H9 (cell line): Measurements from ENCODE around the gene AP3S2. TPM values are rescaled to one million over a fixed set of nuclear protein-coding genes. Genes with fewer than 3 reads are reported as not detected.

ENCODE experiments used
- DNase-seq: peaks from one replicate; pipeline ENCODE4 v3.0.0-alpha.2; 2017
- H2AFZ ChIP-seq: one replicate; pipeline ENCODE4 v1.6.1; 2013; ENCODE audit warnings: mild to moderate bottlenecking, low read length, control low read depth, moderate library complexity
- H2AK5ac ChIP-seq: 2 replicates; pipeline ENCODE4 v1.6.1; 2013; ENCODE audit warnings: low read length, control low read depth, mixed read lengths; ENCODE audit not compliant: insufficient read length
- H2BK120ac ChIP-seq: one replicate; pipeline ENCODE4 v1.6.1; 2013; ENCODE audit warnings: low read depth, mild to moderate bottlenecking, low read length, control low read depth, inconsistent platforms; ENCODE audit not compliant: poor library complexity, severe bottlenecking
- H2BK12ac ChIP-seq: 2 replicates; pipeline ENCODE4 v1.6.1; 2013; ENCODE audit warnings: low read length, control low read depth, mixed read lengths, low read depth; ENCODE audit not compliant: insufficient read length
- H2BK15ac ChIP-seq: 2 replicates; pipeline ENCODE4 v1.6.1; 2013; ENCODE audit warnings: low read depth, low read length, control low read depth
- H2BK20ac ChIP-seq: one replicate; pipeline ENCODE4 v1.6.1; 2013; ENCODE audit warnings: low read depth, mild to moderate bottlenecking, low read length, control low read depth, inconsistent platforms; ENCODE audit not compliant: poor library complexity, severe bottlenecking
- H2BK5ac ChIP-seq: 2 replicates; pipeline ENCODE4 v1.6.1; 2013; ENCODE audit warnings: low read length, control low read depth, mixed read lengths; ENCODE audit not compliant: insufficient read length
- H3K14ac ChIP-seq: 2 replicates; pipeline ENCODE4 v1.6.1; 2013; ENCODE audit warnings: low read length, control low read depth; ENCODE audit not compliant: insufficient read depth
- H3K18ac ChIP-seq: 2 replicates; pipeline ENCODE4 v1.6.1; 2013; ENCODE audit warnings: low read depth, mild to moderate bottlenecking, mixed read lengths, low read length, control low read depth; ENCODE audit not compliant: insufficient read length
- H3K23ac ChIP-seq: 2 replicates; pipeline ENCODE4 v1.6.1; 2013; ENCODE audit warnings: low read length, control low read depth, mixed read lengths, low read depth; ENCODE audit not compliant: insufficient read length
- H3K23me2 ChIP-seq: 2 replicates; pipeline ENCODE4 v1.6.1; 2013; ENCODE audit warnings: low read depth, mild to moderate bottlenecking, mixed read lengths, low read length, control low read depth; ENCODE audit not compliant: insufficient read length, poor library complexity, severe bottlenecking
- H3K27ac ChIP-seq: 2 replicates; pipeline ENCODE4 v1.5.1; 2013; ENCODE audit warnings: low read length, control low read depth, mixed read lengths, low read depth; ENCODE audit not compliant: insufficient read length
- H3K27me3 ChIP-seq: 2 replicates; pipeline ENCODE4 v1.6.1; 2013; ENCODE audit warnings: low read length, control low read depth, inconsistent platforms; ENCODE audit not compliant: insufficient read depth
- H3K4ac ChIP-seq: 2 replicates; pipeline ENCODE4 v1.6.1; 2013; ENCODE audit warnings: low read depth, mild to moderate bottlenecking, control low read depth, inconsistent platforms, low read length, moderate library complexity
- H3K4me1 ChIP-seq: 2 replicates; pipeline ENCODE4 v1.6.1; 2013; ENCODE audit warnings: low read length, control low read depth, inconsistent platforms; ENCODE audit not compliant: insufficient read depth
- H3K4me2 ChIP-seq: 2 replicates; pipeline ENCODE4 v1.6.1; 2013; ENCODE audit warnings: low read length, control low read depth, mixed read lengths; ENCODE audit not compliant: insufficient read length, insufficient read depth
- H3K56ac ChIP-seq: 2 replicates; pipeline ENCODE4 v1.6.1; 2013; ENCODE audit warnings: low read depth, mild to moderate bottlenecking, mixed read lengths, low read length, control low read depth; ENCODE audit not compliant: insufficient read length
- H3K79me1 ChIP-seq: 2 replicates; pipeline ENCODE4 v1.6.1; 2013; ENCODE audit warnings: low read depth, mild to moderate bottlenecking, moderate library complexity, low read length, control low read depth, inconsistent platforms; ENCODE audit not compliant: insufficient read depth, poor library complexity, severe bottlenecking
- H3K79me2 ChIP-seq: 2 replicates; pipeline ENCODE4 v1.6.1; 2013; ENCODE audit warnings: low read length, control low read depth, inconsistent platforms; ENCODE audit not compliant: insufficient read depth
- H3K9ac ChIP-seq: 2 replicates; pipeline ENCODE4 v1.6.1; 2013; ENCODE audit warnings: low read length, control low read depth, mixed read lengths; ENCODE audit not compliant: insufficient read length; ENCODE audit errors: extremely low read depth
- H3K9me3 ChIP-seq: one replicate; pipeline ENCODE4 v1.6.1; 2013; ENCODE audit warnings: low read depth, low read length, inconsistent platforms; ENCODE audit not compliant: control insufficient read depth
- H3T11ph ChIP-seq: one replicate; pipeline ENCODE4 v1.6.1; 2013; ENCODE audit warnings: mild to moderate bottlenecking, low read length, control low read depth, inconsistent platforms
- H4K20me1 ChIP-seq: one replicate; pipeline ENCODE4 v1.6.1; 2013; ENCODE audit not compliant: control insufficient read depth, insufficient read length, insufficient read depth
- H4K5ac ChIP-seq: 2 replicates; pipeline ENCODE4 v1.6.1; 2013; ENCODE audit warnings: low read depth, mild to moderate bottlenecking, mixed read lengths, low read length, control low read depth; ENCODE audit not compliant: insufficient read length
- H4K8ac ChIP-seq: replicated peaks from 2 replicates; pipeline ENCODE4 v1.6.1; 2013; ENCODE audit warnings: low read length, control low read depth, mixed read lengths, low read depth; ENCODE audit not compliant: insufficient read length
- H4K91ac ChIP-seq: 2 replicates; pipeline ENCODE4 v1.6.1; 2013; ENCODE audit warnings: low read depth, mild to moderate bottlenecking, moderate library complexity, mixed read lengths, low read length, control low read depth; ENCODE audit not compliant: insufficient read length
- H3K27ac Mint-ChIP-seq, 3 experiments: 2 replicates in 2 of 3; 3 replicates in 1 of 3; pipeline ENCODE4 v1.8.0; 2020 to 2021; ENCODE audit warnings: mixed read lengths in 3 of 3, mild to moderate bottlenecking in 1 of 3, moderate library complexity in 1 of 3
- H3K27me3 Mint-ChIP-seq: 2 replicates; pipeline ENCODE4 v1.8.0; 2021; ENCODE audit warnings: low read depth, mild to moderate bottlenecking, moderate library complexity, mixed read lengths
- H3K36me3 Mint-ChIP-seq, 3 experiments: 2 replicates in 2 of 3; 3 replicates in 1 of 3; pipeline ENCODE4 v1.8.0; 2020 to 2021; ENCODE audit warnings: low read depth in 3 of 3, mixed read lengths in 3 of 3; ENCODE audit not compliant: insufficient read depth in 1 of 3
- H3K4me1 Mint-ChIP-seq, 2 experiments: 2 replicates each; pipeline ENCODE4 v1.8.0; 2020; ENCODE audit warnings: mixed read lengths in 2 of 2
- H3K4me3 Mint-ChIP-seq, 2 experiments: 2 replicates in 1 of 2; 3 replicates in 1 of 2; pipeline ENCODE4 v1.8.0; 2020 to 2021; ENCODE audit warnings: mild to moderate bottlenecking in 2 of 2, mixed read lengths in 2 of 2, moderate library complexity in 1 of 2
- H3K9me3 Mint-ChIP-seq, 2 experiments: 2 replicates in 1 of 2; 3 replicates in 1 of 2; pipeline ENCODE4 v1.8.0; 2020; ENCODE audit warnings: mild to moderate bottlenecking in 2 of 2, mixed read lengths in 2 of 2, moderate library complexity in 1 of 2
- CTCF ChIP-seq: fragments of 200-600 bp; sonication (generic); conservative IDR thresholded peaks from 3 replicates; pipeline ENCODE4 v1.8.0; 2021; ENCODE audit warnings: antibody characterized with exemption, mild to moderate bottlenecking
- WGBS: extraction: QIAGEN DNeasy Blood & Tissue Kit; methylation state at CpG from one replicate; pipeline ENCODE4 v1.1.7; 2013; ENCODE audit warnings: missing lambda C conversion rate, low lambda C conversion rate, mixed read lengths; ENCODE audit not compliant: insufficient read length; ENCODE audit errors: extremely low coverage; 5-methylcytosine and 5-hydroxymethylcytosine counted together
- total RNA-seq: library from RNA; stranded (reverse); gene quantifications from 2 replicates; pipeline ENCODE4 v1.2.1, GENCODE V29; 2021

The AP3S2 gene
- total RNA-seq, 1 experiment from 2014 or later = 33.9 TPM

GRCh38 chr15:89905846-89906378, 12.1 kb upstream of the AP3S2 start:
- Histone ChIP-seq H4K5ac (no peak overlapping the region), H4K91ac (no peak overlapping the region), H3K56ac (no peak overlapping the region), H3K14ac (no peak overlapping the region), H2AFZ (no peak overlapping the region), H2BK15ac (no peak overlapping the region), H3T11ph (no peak overlapping the region), H4K20me1 (no peaks in the 10 kb centered on the region), H3K23me2 (no peaks in the 10 kb centered on the region), H3K27me3 (no peaks in the 10 kb centered on the region; the same call in 1 of the 2 replicates), H2BK120ac (no peak overlapping the region), H3K9me3 (no peaks in the 10 kb centered on the region), H3K79me2 (no peaks in the 10 kb centered on the region), H3K4me1 (no peaks in the 10 kb centered on the region), H3K4ac (no peak overlapping the region), H2BK5ac (no peak overlapping the region), H2AK5ac (no peak overlapping the region), H3K9ac (no peak overlapping the region), H3K79me1 (no peaks in the 10 kb centered on the region), H2BK12ac (no peak overlapping the region), H3K27ac (no peak overlapping the region), H3K18ac (no peak overlapping the region), H4K8ac (no peak overlapping the region), H3K23ac (no peak overlapping the region), H3K4me2 (no peak overlapping the region), H2BK20ac (no peak overlapping the region)
- Mint-ChIP-seq H3K27ac (0 out of 7 replicates have a peak overlapping the region, but pooled peaks of 1 of the 3 experiments have one; percentile 12), H3K4me1 (0 out of 4 replicates have a peak, but pooled peaks cover 0 to 4% of the 10 kb centered on the region in 2 experiments), H3K27me3 (peaks cover 2% of the 10 kb centered on the region; the same call in 1 of the 2 replicates), H3K4me3 (no peak overlapping the region), H3K36me3 (peaks cover 0 to 5% (median 2%) of the 10 kb centered on the region in 3 experiments; a peak in 2 of 7 replicates), H3K9me3 (no peaks in the 10 kb centered on the region)
- TF ChIP-seq CTCF = no peak
- no peak for DNase-seq
- WGBS = no CpG with 5 or more reads among the region's 5 CpGs
